WTC11 (cell line): Measurements from ENCODE around the gene NALCN.

Source experiments
- ATF3 ChIP-seq: sonication (generic); formaldehyde crosslinking; conservative IDR thresholded peaks from 2 replicates; pipeline ENCODE4 v1.8.1; 2022; ENCODE audit warnings: mild to moderate bottlenecking, missing genetic modification reagents
- CREM ChIP-seq: sonication (generic); formaldehyde crosslinking; IDR thresholded peaks from 2 replicates; pipeline ENCODE4 v1.8.1; 2022; ENCODE audit warnings: mild to moderate bottlenecking, missing genetic modification reagents, moderate library complexity
- CTCF ChIP-seq: fragments of 200-600 bp; IDR thresholded peaks from 2 replicates; pipeline ENCODE4 v1.8.0; 2022; ENCODE audit warnings: antibody characterized with exemption
- ESRRA ChIP-seq: sonication (generic); formaldehyde crosslinking; IDR thresholded peaks from 2 replicates; pipeline ENCODE4 v1.8.1; 2022; ENCODE audit warnings: mild to moderate bottlenecking, missing genetic modification reagents, borderline replicate concordance
- FOXJ3 ChIP-seq: sonication (generic); formaldehyde crosslinking; IDR thresholded peaks from 2 replicates; pipeline ENCODE4 v1.9.0; 2021; ENCODE audit warnings: missing genetic modification reagents, mild to moderate bottlenecking, borderline replicate concordance
- KAT7 ChIP-seq: sonication (generic); formaldehyde crosslinking; IDR thresholded peaks from 2 replicates; pipeline ENCODE4 v1.8.1; 2023; ENCODE audit warnings: missing genetic modification reagents, mild to moderate bottlenecking, borderline replicate concordance
- NFYB ChIP-seq: sonication (generic); formaldehyde crosslinking; conservative IDR thresholded peaks from 2 replicates; pipeline ENCODE4 v1.8.0; 2022; ENCODE audit warnings: low read depth, missing genetic modification reagents
- NR1H2 ChIP-seq: sonication (generic); formaldehyde crosslinking; IDR thresholded peaks from 2 replicates; pipeline ENCODE4 v1.9.0; 2021; ENCODE audit warnings: mild to moderate bottlenecking, moderate library complexity, missing genetic modification reagents
- TF ChIP-seq, protein P1 (sequence below): sonication (generic); formaldehyde crosslinking; IDR thresholded peaks from 2 replicates; pipeline ENCODE4 v1.8.0; 2022; ENCODE audit warnings: mild to moderate bottlenecking, missing genetic modification reagents
- TF ChIP-seq, protein P2 (sequence below): sonication (generic); formaldehyde crosslinking; IDR thresholded peaks from 2 replicates; pipeline ENCODE4 v1.8.0; 2022; ENCODE audit warnings: mild to moderate bottlenecking, missing genetic modification reagents

DNA sequence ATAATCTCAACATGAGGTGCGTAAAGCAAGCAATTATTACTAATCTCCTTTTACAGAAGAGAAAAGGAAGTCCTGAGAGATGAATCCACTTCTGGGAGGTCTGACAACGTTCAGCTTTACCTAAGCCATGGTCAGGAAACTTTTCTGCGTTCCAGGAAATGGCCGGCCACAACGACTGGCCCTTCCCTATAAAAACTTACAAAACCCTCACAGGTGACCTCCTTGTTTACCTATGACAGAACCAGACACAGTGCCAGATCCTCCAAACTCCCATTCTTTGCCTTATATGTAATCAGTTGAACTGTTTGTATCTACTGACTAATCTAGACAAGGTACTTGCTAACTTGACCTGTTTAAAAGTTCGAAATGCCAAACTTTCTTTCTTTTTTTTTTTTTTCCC, 390.0 kb downstream of the NALCN start:
- TF ChIP-seq NFYB (CRISPR knock-in tag) (no peak), CTCF (no peak), ATF3 (CRISPR knock-in tag) (no peak), ESRRA (no peak), CREM (CRISPR knock-in tag) (no peak), FOXJ3 (CRISPR knock-in tag) (no peak), NR1H2 (CRISPR knock-in tag) (no peak), KAT7 (CRISPR knock-in tag) (no peak)
- TF ChIP-seq, protein P1, sequence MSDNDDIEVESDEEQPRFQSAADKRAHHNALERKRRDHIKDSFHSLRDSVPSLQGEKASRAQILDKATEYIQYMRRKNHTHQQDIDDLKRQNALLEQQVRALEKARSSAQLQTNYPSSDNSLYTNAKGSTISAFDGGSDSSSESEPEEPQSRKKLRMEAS (CRISPR knock-in tag): no peak
- TF ChIP-seq, protein P2, sequence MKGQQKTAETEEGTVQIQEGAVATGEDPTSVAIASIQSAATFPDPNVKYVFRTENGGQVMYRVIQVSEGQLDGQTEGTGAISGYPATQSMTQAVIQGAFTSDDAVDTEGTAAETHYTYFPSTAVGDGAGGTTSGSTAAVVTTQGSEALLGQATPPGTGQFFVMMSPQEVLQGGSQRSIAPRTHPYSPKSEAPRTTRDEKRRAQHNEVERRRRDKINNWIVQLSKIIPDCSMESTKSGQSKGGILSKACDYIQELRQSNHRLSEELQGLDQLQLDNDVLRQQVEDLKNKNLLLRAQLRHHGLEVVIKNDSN (CRISPR knock-in tag): no peak
